ENCODE measurements around the gene ZBTB45.

The ZBTB45 gene

DNA sequence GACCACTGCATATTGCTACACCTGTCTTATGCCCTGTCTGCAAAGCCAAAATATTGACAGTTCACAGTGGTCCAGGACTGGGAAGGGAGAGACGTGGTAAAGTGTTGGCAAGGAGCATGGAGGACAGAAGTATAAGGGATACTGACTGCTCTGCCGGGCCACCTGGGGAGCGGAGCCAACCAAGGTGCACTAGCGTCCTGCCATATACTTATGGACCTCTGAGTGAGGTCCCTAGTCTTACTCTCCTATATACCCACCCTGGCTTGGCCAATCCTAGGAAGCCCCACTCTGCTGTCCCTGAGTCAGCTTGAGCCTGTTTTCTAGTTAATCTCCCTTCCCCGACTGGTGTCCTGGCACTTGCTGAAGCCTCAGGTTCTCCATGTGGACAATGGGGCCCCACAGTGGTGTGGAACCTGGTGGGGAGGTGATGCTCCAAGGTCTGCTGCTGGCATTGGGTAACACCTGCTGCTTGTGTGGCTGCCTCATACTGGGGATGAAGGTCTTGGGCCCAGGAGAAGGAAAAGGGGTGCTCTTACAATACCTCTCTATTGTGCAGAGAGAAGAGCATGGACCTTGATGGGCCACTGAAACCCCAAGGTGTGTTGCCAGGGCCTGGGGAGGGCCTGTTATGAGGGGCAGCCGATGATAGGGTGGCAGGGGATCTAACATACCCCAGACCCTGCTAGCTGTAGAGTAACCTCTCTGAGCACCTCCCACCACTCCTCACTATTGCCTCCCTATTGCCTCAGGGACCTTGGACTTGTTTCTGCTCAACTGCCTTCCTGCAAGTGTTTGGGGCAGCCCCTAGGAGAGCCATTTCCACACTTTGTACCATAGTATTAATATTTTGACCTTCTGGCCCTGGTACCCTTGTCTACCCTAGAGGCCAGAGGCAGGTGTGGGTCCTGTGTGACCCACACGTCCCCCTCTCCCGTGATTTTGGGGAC lies 17.5 kb upstream of the ZBTB45 start:
- Histone ChIP-seq H3K36me3 (ENCODE audit: control insufficient read depth in 2 of 2, insufficient read depth in 1 of 2, low read length in 2 of 2) (no peaks in the 10 kb centered on the region), H3K4me1 (ENCODE audit: control insufficient read depth, insufficient read depth, low read length) (no peaks in the 10 kb centered on the region), H3K9me3 (ENCODE audit: control insufficient read depth, insufficient read depth, low read depth, low read length) (no peaks in the 10 kb centered on the region), H3K4me3 (ENCODE audit: low read depth, low read length) (no peak overlapping the region), H3K27ac (ENCODE audit: extremely low read depth, low read depth, low read length) (no peak overlapping the region)
- TF ChIP-seq ZFHX2 (tag by site-specific recombination; conservative IDR thresholded peaks at IDR 0.05) (no peak), ZNF146 (tag by site-specific recombination; IDR thresholded peaks at IDR 0.05) (no peak), ZNF521 (tag by site-specific recombination; IDR thresholded peaks at IDR 0.05) (no peak)
- CTCF ChIA-PET, result no interaction called here
- POLR2A ChIA-PET, result no interaction called here

DNA sequence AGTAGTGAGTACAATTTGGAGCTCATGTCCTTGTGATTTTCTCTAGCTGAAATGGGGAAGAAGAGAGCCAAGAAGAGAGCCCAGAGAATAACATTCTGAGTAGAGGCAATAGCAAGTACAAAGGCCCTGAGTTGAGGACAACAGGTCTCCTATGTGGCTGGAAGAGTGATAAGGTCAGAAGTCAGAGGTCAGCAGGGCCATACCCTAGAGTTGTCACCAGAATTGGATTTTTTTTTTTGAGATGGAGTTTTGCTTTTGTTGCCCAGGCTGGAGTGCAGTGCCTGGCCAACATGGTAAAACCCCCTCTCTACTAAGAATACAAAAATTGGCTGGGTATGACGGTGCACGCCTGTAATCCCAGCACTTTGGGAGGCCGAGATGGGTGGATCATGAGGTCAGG lies 16.2 kb upstream of the ZBTB45 start:
- Histone ChIP-seq H3K4me1 (ENCODE audit: control insufficient read depth, insufficient read depth, low read length) (no peaks in the 10 kb centered on the region), H3K27ac (ENCODE audit: extremely low read depth, low read depth, low read length) (no peak overlapping the region), H3K4me3 (ENCODE audit: low read depth, low read length) (no peak overlapping the region), H3K36me3 (ENCODE audit: control insufficient read depth in 2 of 2, insufficient read depth in 1 of 2, low read length in 2 of 2) (no peaks in the 10 kb centered on the region), H3K9me3 (ENCODE audit: control insufficient read depth, insufficient read depth, low read depth, low read length) (no peaks in the 10 kb centered on the region)
- TF ChIP-seq ZNF561 (tag by site-specific recombination; IDR thresholded peaks at IDR 0.05; ENCODE audit: borderline replicate concordance) (no peak), ZNF169 (tag by site-specific recombination; IDR thresholded peaks at IDR 0.05) (no peak), ZNF623 (tag by site-specific recombination; IDR thresholded peaks at IDR 0.05) (no peak), ZNF544 (tag by site-specific recombination; IDR thresholded peaks at IDR 0.05) (no peak), ZNF221 (tag by site-specific recombination; IDR thresholded peaks at IDR 0.05; ENCODE audit: borderline replicate concordance) (no peak), ZEB2 (tag by site-specific recombination; IDR thresholded peaks at IDR 0.05) (no peak), ZNF707 (tag by site-specific recombination; IDR thresholded peaks at IDR 0.05) (no peak), ZXDB (tag by site-specific recombination; IDR thresholded peaks at IDR 0.05) (no peak), ZIC2 (tag by site-specific recombination; IDR thresholded peaks at IDR 0.05) (no peak)
- TF ChIP-seq, protein P1, sequence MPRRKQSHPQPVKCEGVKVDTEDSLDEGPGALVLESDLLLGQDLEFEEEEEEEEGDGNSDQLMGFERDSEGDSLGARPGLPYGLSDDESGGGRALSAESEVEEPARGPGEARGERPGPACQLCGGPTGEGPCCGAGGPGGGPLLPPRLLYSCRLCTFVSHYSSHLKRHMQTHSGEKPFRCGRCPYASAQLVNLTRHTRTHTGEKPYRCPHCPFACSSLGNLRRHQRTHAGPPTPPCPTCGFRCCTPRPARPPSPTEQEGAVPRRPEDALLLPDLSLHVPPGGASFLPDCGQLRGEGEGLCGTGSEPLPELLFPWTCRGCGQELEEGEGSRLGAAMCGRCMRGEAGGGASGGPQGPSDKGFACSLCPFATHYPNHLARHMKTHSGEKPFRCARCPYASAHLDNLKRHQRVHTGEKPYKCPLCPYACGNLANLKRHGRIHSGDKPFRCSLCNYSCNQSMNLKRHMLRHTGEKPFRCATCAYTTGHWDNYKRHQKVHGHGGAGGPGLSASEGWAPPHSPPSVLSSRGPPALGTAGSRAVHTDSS (tag by site-specific recombination; IDR thresholded peaks at IDR 0.05), result no peak
- CTCF ChIA-PET, result no interaction called here
- POLR2A ChIA-PET, result interaction anchor here (0.7 to 3.1 kb wide), 3 partner anchors 8 to 174 kb away, joined by 3 to 21 read pairs (median 4); partner anchors contain the start of genes TRIM28 and ZBTB45

DNA sequence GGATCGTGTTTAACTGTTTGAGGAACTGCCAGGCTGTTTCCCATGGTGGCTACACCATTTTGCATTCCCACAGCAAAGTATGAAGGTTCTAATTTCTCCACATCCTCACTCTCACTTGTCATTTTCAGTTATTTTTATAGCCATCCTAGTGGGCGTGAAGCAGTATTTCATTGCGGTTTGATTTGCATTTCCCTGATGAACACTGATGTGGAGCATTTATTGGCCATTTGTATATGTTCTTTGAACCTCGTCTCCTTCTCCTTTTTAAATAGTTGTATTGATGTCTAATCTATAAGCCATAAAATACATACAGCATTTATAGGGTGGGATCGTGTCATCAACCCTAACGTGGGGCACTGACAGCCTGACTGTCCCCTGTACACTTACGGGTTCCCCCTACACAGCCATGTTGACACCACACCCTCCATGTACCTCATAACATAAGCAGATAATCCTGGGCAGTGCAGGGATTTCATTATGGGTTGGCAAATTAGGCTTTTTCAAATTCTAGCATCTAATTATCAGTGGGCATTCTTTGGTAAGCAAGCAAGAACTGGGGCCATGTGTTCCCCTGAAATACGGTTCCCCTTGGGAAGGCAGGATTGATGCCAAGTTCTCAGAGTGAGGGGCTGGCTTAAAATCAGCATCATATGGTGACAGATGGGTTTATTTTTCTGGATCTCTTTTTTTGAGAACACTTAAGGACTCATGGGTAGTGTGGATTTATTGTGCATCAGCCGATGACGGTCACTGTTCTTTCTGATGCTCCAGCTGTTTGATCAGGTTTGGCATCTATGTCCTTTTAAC lies 11.6 kb upstream of the ZBTB45 start:
- H3K9me3 ChIP-seq (ENCODE audit: control insufficient read depth, insufficient read depth, low read depth, low read length), result no peaks in the 10 kb centered on the region
- TF ChIP-seq HOXC10 (CRISPR knock-in tag; IDR thresholded peaks at IDR 0.05) (no peak), SP3 (tag by site-specific recombination; IDR thresholded peaks at IDR 0.05) (no peak), KLF7 (tag by site-specific recombination; IDR thresholded peaks at IDR 0.05; ENCODE audit: borderline replicate concordance) (no peak), KLF9 (tag by site-specific recombination; IDR thresholded peaks at IDR 0.05; ENCODE audit: low read depth) (no peak), ZFP3 (tag by site-specific recombination; IDR thresholded peaks at IDR 0.05; ENCODE audit: low read depth) (no peak), ZNF391 (tag by site-specific recombination; IDR thresholded peaks at IDR 0.05; ENCODE audit: borderline replicate concordance, low read depth) (no peak)
- no peak overlapping the region for H3K4me3 ChIP-seq (ENCODE audit: low read depth, low read length)
- POLR2A ChIA-PET, result interaction anchor here (1.1 to 1.3 kb wide), 2 partner anchors 12 to 13 kb away, joined by 3 to 5 read pairs; partner anchors contain the start of genes TRIM28 and ZBTB45
- no peak overlapping the region for H3K27ac ChIP-seq (ENCODE audit: extremely low read depth, low read depth, low read length)
- H3K4me1 ChIP-seq (ENCODE audit: control insufficient read depth, insufficient read depth, low read length), result no peaks in the 10 kb centered on the region
- CTCF ChIA-PET, result interaction anchor here (0.9 to 1.4 kb wide), 2 partner anchors 11 to 12 kb away, joined by 6 to 9 read pairs; partner anchors contain the start of genes TRIM28 and ZBTB45
- no peaks in the 10 kb centered on the region for H3K36me3 ChIP-seq (ENCODE audit: control insufficient read depth in 2 of 2, insufficient read depth in 1 of 2, low read length in 2 of 2)
